Small intestine (tissue), 16 donors: ENCODE data around the gene FBXO46. TPM values are rescaled to one million over a fixed set of nuclear protein-coding genes. Genes with fewer than 3 reads are reported as not detected.

Experiments used
- DNase-seq, 2 donors: peaks; one replicate each; pipeline versions ENCODE4 v3.0.0 to v3.0.0-alpha.2; 2013
- FAIRE-seq: peaks from 2 replicates; lab custom pipeline; 2012; peaks lifted over from hg19 to GRCh38; lab: Jason Lieb, UNC
- H3K27ac ChIP-seq, 3 donors: one replicate each; pipeline ENCODE4 v1.5.1; 2013; ENCODE audit warnings: low read length in 2 of 3, mild to moderate bottlenecking in 2 of 3, control low read depth in 1 of 3, inconsistent platforms in 1 of 3, low read depth in 1 of 3, moderate library complexity in 1 of 3
- H3K27me3 ChIP-seq, 3 donors: one replicate each; pipeline ENCODE4 v1.6.1; 2013; ENCODE audit warnings: low read length in 3 of 3, inconsistent platforms in 1 of 3; ENCODE audit not compliant: control insufficient read depth in 3 of 3, insufficient read depth in 3 of 3
- H3K36me3 ChIP-seq, 3 donors: one replicate each; pipeline ENCODE4 v1.6.1; 2013; ENCODE audit warnings: low read length in 3 of 3, inconsistent platforms in 1 of 3, low read depth in 1 of 3, mild to moderate bottlenecking in 1 of 3, moderate library complexity in 1 of 3; ENCODE audit not compliant: control insufficient read depth in 3 of 3, insufficient read depth in 2 of 3
- H3K4me1 ChIP-seq, 3 donors: one replicate each; pipeline ENCODE4 v1.6.1; 2013; ENCODE audit warnings: low read length in 2 of 3, inconsistent platforms in 1 of 3, low read depth in 1 of 3, mild to moderate bottlenecking in 1 of 3, moderate library complexity in 1 of 3; ENCODE audit not compliant: control insufficient read depth in 3 of 3, insufficient read depth in 2 of 3
- H3K4me3 ChIP-seq, 3 donors: one replicate each; pipeline ENCODE4 v1.5.1; 2013; ENCODE audit warnings: low read length in 3 of 3, control low read depth in 1 of 3, inconsistent platforms in 1 of 3, low read depth in 1 of 3, mild to moderate bottlenecking in 1 of 3, moderate library complexity in 1 of 3
- H3K9me3 ChIP-seq, 2 donors: one replicate each; pipeline ENCODE4 v1.6.1; 2013; ENCODE audit warnings: low read depth in 1 of 2, low read length in 1 of 2; ENCODE audit not compliant: control insufficient read depth in 2 of 2, insufficient read depth in 1 of 2
- WGBS, 3 donors: extraction: QIAGEN DNeasy Blood & Tissue Kit; methylation state at CpG; one replicate each; pipeline ENCODE4 v1.1.7; 2013; 5-methylcytosine and 5-hydroxymethylcytosine counted together
- long read RNA-seq, 10 donors: transcript quantifications; one replicate each; lab custom pipeline, GENCODE V29; 2026
- polyA plus RNA-seq, 4 donors: library from polyadenylated mRNA; stranded (reverse) in 3 of 4; unstranded in 1 of 4; fragments of 200-250 nt in 3 of 4; fragments of 120-200 nt in 1 of 4; gene quantifications; one replicate each; pipeline versions ENCODE4 v1.2.1 to v1.2.3, GENCODE V29; 2013
- donor health status: healthy with polysubstance abuse.
- donor health status: control.
- donor health status: control.
- donor health status: Bipolar disorder and iron deficiency.
- donor health status: healthy.

Gene FBXO46
- polyA plus RNA-seq, result 10 to 100 TPM in 1 of 4 donors, 1 to 10 TPM in 3; 5.4 to 16.6 (median 9.3) TPM
- long read RNA-seq, donor 1, transcript FBXO46-201 (2 exons, 3,001 nt), result major isoform, 5 of 5 reads
- long read RNA-seq, donor 1, partial matches to known transcripts, result 0 of 5 reads
- long read RNA-seq, donor 1, other reads (novel, unspliced or antisense), result 0 of 5 reads
- long read RNA-seq, donor 2, partial matches to known transcripts, result 0 of 1 reads
- long read RNA-seq, donor 2, other reads (novel, unspliced or antisense), result 0 of 1 reads
- long read RNA-seq, donor 3, partial matches to known transcripts, result 0 of 2 reads
- long read RNA-seq, donor 3, other reads (novel, unspliced or antisense), result 0 of 2 reads
- long read RNA-seq, donor 4, result 0 reads
- long read RNA-seq, donor 5, result 0 reads
- long read RNA-seq, donor 6, partial matches to known transcripts, result 0 of 2 reads
- long read RNA-seq, donor 6, other reads (novel, unspliced or antisense), result 0 of 2 reads
- long read RNA-seq, donor 7, partial matches to known transcripts, result 0 of 3 reads
- long read RNA-seq, donor 7, other reads (novel, unspliced or antisense), result 0 of 3 reads
- long read RNA-seq, donor 8, result 0 reads
- long read RNA-seq, donor 9, partial matches to known transcripts, result 0 of 1 reads
- long read RNA-seq, donor 9, other reads (novel, unspliced or antisense), result 0 of 1 reads
- long read RNA-seq, donor 10, partial matches to known transcripts, result 0 of 1 reads
- long read RNA-seq, donor 10, other reads (novel, unspliced or antisense), result 0 of 1 reads

- H3K36me3 ChIP-seq, result peaks cover 0 to 8% (median 0%) of the 10 kb centered on the region in 3 donors
- FAIRE-seq (no peak), DNase-seq (peak; percentile 98)
- H3K27me3 ChIP-seq, result no peaks in the 10 kb centered on the region
- 1% methylated on average over 48 of the region's 48 CpGs for WGBS, 3 donors
- H3K4me3 ChIP-seq, result peak within 1 kb of the TSS; percentile 75 to 95 (median 88)
- H3K9me3 ChIP-seq, result no peaks in the 10 kb centered on the region
- H3K27ac ChIP-seq, result peak within 1 kb of the TSS; percentile 20 to 48 (median 35)
- peaks cover 0 to 2% (median 0%) of the 10 kb centered on the region in 3 donors for H3K4me1 ChIP-seq
Measured at GRCh38 chr19:45730368-45731288, at the start of gene FBXO46. TSS of gene FBXO46 (minus strand) at chr19:45730896. CDS start at chr19:45713495, 17,401 bp downstream.

- Histone ChIP-seq H3K4me1 (peaks cover 0 to 28% (median 5%) of the 10 kb centered on the region in 3 donors), H3K9me3 (no peaks in the 10 kb centered on the region), H3K4me3 (peak overlapping the region in 1 of 3 donors; percentile 10), H3K27ac (no peak overlapping the region), H3K27me3 (no peaks in the 10 kb centered on the region), H3K36me3 (peaks cover 0 to 52% (median 0%) of the 10 kb centered on the region in 3 donors)
- 15 to 31% (median 26%) methylated on average over 4 of the region's 4 CpGs for WGBS, 3 donors
- FAIRE-seq (no peak), DNase-seq (peak in 1 of 2 donors; percentile 26)
Measured at GRCh38 chr19:45780146-45780447, 49.4 kb upstream of the FBXO46 start.

GRCh38 chr19:45779231-45780145 lies 48.8 kb upstream of the FBXO46 start:
- peaks cover 0 to 33% (median 5%) of the 10 kb centered on the region in 3 donors for H3K4me1 ChIP-seq
- peak overlapping the region in 2 of 3 donors; percentile 27 to 34 for H3K4me3 ChIP-seq
- peak overlapping the region in 1 of 3 donors; percentile 46 for H3K27ac ChIP-seq
- H3K27me3 ChIP-seq, result no peaks in the 10 kb centered on the region
- DNase-seq (peak; percentile 92 to 94), FAIRE-seq (no peak)
- H3K36me3 ChIP-seq, result peaks cover 0 to 50% (median 0%) of the 10 kb centered on the region in 3 donors
- no peaks in the 10 kb centered on the region for H3K9me3 ChIP-seq
- 2 to 11% (median 6%) methylated on average over 46 to 48 of the region's 48 CpGs for WGBS, 3 donors

GRCh38 chr19:45778010-45778661 lies 47.4 kb upstream of the FBXO46 start:
- H3K27me3 ChIP-seq, result no peaks in the 10 kb centered on the region
- no peak for FAIRE-seq
- no peaks in the 10 kb centered on the region for H3K9me3 ChIP-seq
- no peak overlapping the region for H3K27ac ChIP-seq
- no peak overlapping the region for H3K4me3 ChIP-seq
- peaks cover 0 to 44% (median 0%) of the 10 kb centered on the region in 3 donors for H3K36me3 ChIP-seq
- DNase-seq, result no peak
- WGBS, 3 donors, result 89 to 94% (median 90%) methylated on average over 27 to 28 of the region's 28 CpGs
- H3K4me1 ChIP-seq, result peaks cover 0 to 41% (median 6%) of the 10 kb centered on the region in 3 donors

GRCh38 chr19:45777395-45777961 lies 46.8 kb upstream of the FBXO46 start:
- H3K27ac ChIP-seq, result no peak overlapping the region
- FAIRE-seq, result no peak
- 94 to 97% (median 95%) methylated on average over 33 to 34 of the region's 34 CpGs for WGBS, 3 donors

DNA sequence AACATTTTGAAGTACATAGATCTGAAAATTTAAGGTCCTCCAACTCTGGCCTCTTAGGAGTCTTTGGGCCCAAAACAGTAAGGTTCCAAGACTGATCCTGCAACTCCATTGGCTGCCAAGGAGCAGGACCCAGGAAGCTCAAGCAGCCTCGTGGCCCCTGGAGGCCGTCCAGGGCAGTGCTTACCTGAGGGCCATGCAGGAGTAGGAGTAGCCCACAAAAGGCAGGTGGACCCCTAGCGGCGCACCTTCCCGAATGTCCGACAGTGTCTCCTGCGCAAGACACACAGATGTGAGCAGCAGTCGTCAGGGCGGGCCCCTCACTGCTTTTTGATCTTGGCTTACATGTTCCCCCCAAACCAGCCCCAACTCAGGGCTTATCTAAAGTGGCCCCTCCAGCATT lies 44.1 kb upstream of the FBXO46 start:
- H3K27ac ChIP-seq, result peak overlapping the region in 1 of 3 donors; percentile 21
- WGBS, 3 donors, result 77 to 83% (median 80%) methylated on average over 9 of the region's 9 CpGs
- no peak overlapping the region for H3K4me3 ChIP-seq
- DNase-seq (peak in 1 of 2 donors; percentile 64), FAIRE-seq (no peak)
- peaks cover 0 to 64% (median 0%) of the 10 kb centered on the region in 3 donors for H3K36me3 ChIP-seq
- no peaks in the 10 kb centered on the region for H3K27me3 ChIP-seq
- peaks cover 7 to 49% (median 11%) of the 10 kb centered on the region in 3 donors for H3K4me1 ChIP-seq
- no peaks in the 10 kb centered on the region for H3K9me3 ChIP-seq

More at GRCh38 chr19:45777395-45777961, 46.8 kb upstream of the FBXO46 start:
- Histone ChIP-seq H3K36me3 (peaks cover 0 to 48% (median 0%) of the 10 kb centered on the region in 3 donors), H3K9me3 (no peaks in the 10 kb centered on the region), H3K4me3 (no peak overlapping the region), H3K27me3 (no peaks in the 10 kb centered on the region), H3K4me1 (peaks cover 6 to 48% (median 8%) of the 10 kb centered on the region in 3 donors)
- no peak for DNase-seq
